Ishikawa (cell line): ENCODE data around the gene ZNF680.

Experiments
- CEBPB ChIP-seq: IDR thresholded peaks from 2 replicates; pipeline ENCODE4 v1.6.1; 2012
- CREB1 ChIP-seq: IDR thresholded peaks from 2 replicates; pipeline ENCODE4 v1.6.1; 2012; ENCODE audit warnings: low read depth
- EGR1 ChIP-seq: IDR thresholded peaks from 2 replicates; pipeline ENCODE4 v1.6.1; 2012
- EP300 ChIP-seq: IDR thresholded peaks from 2 replicates; pipeline ENCODE4 v1.6.1; 2012; ENCODE audit warnings: borderline replicate concordance
- FOXM1 ChIP-seq: IDR thresholded peaks from 2 replicates; pipeline ENCODE4 v1.6.1; 2012; ENCODE audit warnings: low read depth, borderline replicate concordance
- MAX ChIP-seq: IDR thresholded peaks from 2 replicates; pipeline ENCODE4 v1.6.1; 2012
- NFIC ChIP-seq: IDR thresholded peaks from 2 replicates; pipeline ENCODE4 v1.6.1; 2012
- RAD21 ChIP-seq: IDR thresholded peaks from 2 replicates; pipeline ENCODE4 v1.6.1; 2012; ENCODE audit warnings: low read depth
- REST ChIP-seq: IDR thresholded peaks from 2 replicates; pipeline ENCODE4 v1.6.1; 2012; ENCODE audit warnings: low read depth, mild to moderate bottlenecking
- TAF1 ChIP-seq: IDR thresholded peaks from 2 replicates; pipeline ENCODE4 v1.6.1; 2012; ENCODE audit warnings: low read depth, mild to moderate bottlenecking
- TCF12 ChIP-seq: IDR thresholded peaks from 2 replicates; pipeline ENCODE4 v1.6.1; 2012; ENCODE audit warnings: low read depth
- TEAD4 ChIP-seq: IDR thresholded peaks from 2 replicates; pipeline ENCODE4 v1.6.1; 2012
- USF1 ChIP-seq: IDR thresholded peaks from 2 replicates; pipeline ENCODE4 v1.6.1; 2012
- YY1 ChIP-seq: IDR thresholded peaks from 2 replicates; pipeline ENCODE4 v1.6.1; 2012; ENCODE audit warnings: low read depth
- ZBTB7A ChIP-seq: IDR thresholded peaks from 2 replicates; pipeline ENCODE4 v1.6.1; 2012; ENCODE audit warnings: low read depth

The ZNF680 gene

GRCh38 chr7:64521409-64521984, 41.4 kb downstream of the ZNF680 start:
- TF ChIP-seq USF1 (no peak), YY1 (no peak), TCF12 (no peak), RAD21 (no peak), TAF1 (no peak), ZBTB7A (no peak)

- no peak for TF ChIP-seq YY1
Observed at GRCh38 chr7:64516451-64516850, 46.4 kb downstream of the ZNF680 start.

- TF ChIP-seq MAX (no peak), YY1 (no peak), TAF1 (no peak), USF1 (no peak), NFIC (no peak), REST (no peak), CEBPB (no peak), TEAD4 (no peak), EP300 (no peak), TCF12 (no peak)
Observed at GRCh38 chr7:64515781-64516180, 47.1 kb downstream of the ZNF680 start.

- TF ChIP-seq USF1 (no peak), EP300 (no peak), RAD21 (no peak), YY1 (no peak), FOXM1 (no peak), REST (no peak), TCF12 (no peak), CREB1 (no peak), MAX (no peak), CEBPB (no peak), TEAD4 (no peak)
Observed at GRCh38 chr7:64515330-64515729, 47.5 kb downstream of the ZNF680 start.

- TF ChIP-seq REST (no peak), FOXM1 (no peak), ZBTB7A (no peak), NFIC (no peak), TAF1 (no peak), CREB1 (no peak), TEAD4 (no peak), YY1 (no peak), MAX (no peak), USF1 (no peak), EP300 (no peak), EGR1 (no peak)
Observed at GRCh38 chr7:64509583-64509982, 53.3 kb downstream of the ZNF680 start.
